ENCODE data around the gene PRKCA.

- TF ChIP-seq, protein P1, sequence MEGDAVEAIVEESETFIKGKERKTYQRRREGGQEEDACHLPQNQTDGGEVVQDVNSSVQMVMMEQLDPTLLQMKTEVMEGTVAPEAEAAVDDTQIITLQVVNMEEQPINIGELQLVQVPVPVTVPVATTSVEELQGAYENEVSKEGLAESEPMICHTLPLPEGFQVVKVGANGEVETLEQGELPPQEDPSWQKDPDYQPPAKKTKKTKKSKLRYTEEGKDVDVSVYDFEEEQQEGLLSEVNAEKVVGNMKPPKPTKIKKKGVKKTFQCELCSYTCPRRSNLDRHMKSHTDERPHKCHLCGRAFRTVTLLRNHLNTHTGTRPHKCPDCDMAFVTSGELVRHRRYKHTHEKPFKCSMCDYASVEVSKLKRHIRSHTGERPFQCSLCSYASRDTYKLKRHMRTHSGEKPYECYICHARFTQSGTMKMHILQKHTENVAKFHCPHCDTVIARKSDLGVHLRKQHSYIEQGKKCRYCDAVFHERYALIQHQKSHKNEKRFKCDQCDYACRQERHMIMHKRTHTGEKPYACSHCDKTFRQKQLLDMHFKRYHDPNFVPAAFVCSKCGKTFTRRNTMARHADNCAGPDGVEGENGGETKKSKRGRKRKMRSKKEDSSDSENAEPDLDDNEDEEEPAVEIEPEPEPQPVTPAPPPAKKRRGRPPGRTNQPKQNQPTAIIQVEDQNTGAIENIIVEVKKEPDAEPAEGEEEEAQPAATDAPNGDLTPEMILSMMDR (conservative IDR thresholded peaks at IDR 0.05; ENCODE audit: low read length), result no peak
- TF ChIP-seq EZH2phosphoT487 (IDR thresholded peaks at IDR 0.05; ENCODE audit: borderline replicate concordance), result no peak
Measured at GRCh38 chr17:66357037-66357436, 54.6 kb downstream of the PRKCA start.
